ENCODE results near the gene MYOF. TPM values are rescaled to one million over a fixed set of nuclear protein-coding genes. Genes with fewer than 3 reads are reported as not detected.

Gene MYOF
- total RNA-seq, 4 donors from 2014 or later = 39.6 to 70.4 (median 59.2) TPM

- H3K27ac ChIP-seq = no peak overlapping the region
- TF ChIP-seq EP300 (IDR thresholded peaks at IDR 0.05) = no peak
- no peak for TF ChIP-seq CTCF (IDR thresholded peaks at IDR 0.05)
- TF ChIP-seq POLR2A (IDR thresholded peaks at IDR 0.05) = no peak
- H3K4me1 ChIP-seq = no peaks in the 10 kb centered on the region
- no peak overlapping the region for H3K4me3 ChIP-seq
- DNase-seq (ENCODE audit: low spot score in 2 of 2) = no peak
- no peaks in the 10 kb centered on the region for H3K27me3 ChIP-seq
- H3K9me3 ChIP-seq = peaks cover 0 to 12% (median 0%) of the 10 kb centered on the region in 4 donors
- no peaks in the 10 kb centered on the region for H3K36me3 ChIP-seq
Observed at GRCh38 chr10:93271347-93271746, 210.8 kb downstream of the MYOF start.

GRCh38 chr10:93269281-93269680 is 212.9 kb downstream of the MYOF start:
- 94 to 100% methylated on average over 3 of the region's 3 CpGs for WGBS, 2 donors
- H3K4me1 ChIP-seq = no peaks in the 10 kb centered on the region
- TF ChIP-seq POLR2A (IDR thresholded peaks at IDR 0.05) (no peak), EP300 (IDR thresholded peaks at IDR 0.05) (no peak), CTCF (IDR thresholded peaks at IDR 0.05) (no peak)
- no peaks in the 10 kb centered on the region for H3K27me3 ChIP-seq
- H3K4me3 ChIP-seq = no peak overlapping the region
- no peak for DNase-seq (ENCODE audit: low spot score in 2 of 2)
- H3K36me3 ChIP-seq = no peaks in the 10 kb centered on the region
- H3K9me3 ChIP-seq = peaks cover 0 to 12% (median 0%) of the 10 kb centered on the region in 4 donors
- no peak overlapping the region for H3K27ac ChIP-seq

GRCh38 chr10:93268021-93268420 is 214.1 kb downstream of the MYOF start:
- Histone ChIP-seq H3K4me3 (no peak overlapping the region), H3K27ac (no peak overlapping the region), H3K4me1 (no peaks in the 10 kb centered on the region), H3K27me3 (no peaks in the 10 kb centered on the region), H3K36me3 (no peaks in the 10 kb centered on the region), H3K9me3 (peaks cover 0 to 12% (median 0%) of the 10 kb centered on the region in 4 donors)
- no peak for DNase-seq (ENCODE audit: low spot score in 2 of 2)
- no peak for TF ChIP-seq EP300 (IDR thresholded peaks at IDR 0.05)
- TF ChIP-seq CTCF (IDR thresholded peaks at IDR 0.05) = no peak
- TF ChIP-seq POLR2A (IDR thresholded peaks at IDR 0.05) = no peak
- 56 to 58% methylated on average over 3 of the region's 3 CpGs for WGBS, 2 donors

GRCh38 chr10:93267521-93267920 is 214.6 kb downstream of the MYOF start:
- no peaks in the 10 kb centered on the region for H3K4me1 ChIP-seq
- no peaks in the 10 kb centered on the region for H3K27me3 ChIP-seq
- H3K27ac ChIP-seq = no peak overlapping the region
- H3K4me3 ChIP-seq = no peak overlapping the region
- WGBS, 2 donors = 58 to 63% methylated on average over 3 of the region's 3 CpGs
- no peak for TF ChIP-seq EP300 (IDR thresholded peaks at IDR 0.05)
- TF ChIP-seq POLR2A (IDR thresholded peaks at IDR 0.05) = no peak
- no peak for TF ChIP-seq CTCF (IDR thresholded peaks at IDR 0.05)
- DNase-seq (ENCODE audit: low spot score in 2 of 2) = no peak
- H3K36me3 ChIP-seq = no peaks in the 10 kb centered on the region
- H3K9me3 ChIP-seq = peaks cover 0 to 12% (median 0%) of the 10 kb centered on the region in 4 donors

GRCh38 chr10:93266858-93267257 is 215.3 kb downstream of the MYOF start:
- no peaks in the 10 kb centered on the region for H3K36me3 ChIP-seq
- H3K4me3 ChIP-seq = no peak overlapping the region
- WGBS, 2 donors = 89 to 100% methylated on average over 4 of the region's 4 CpGs
- TF ChIP-seq POLR2A (IDR thresholded peaks at IDR 0.05) (no peak), CTCF (IDR thresholded peaks at IDR 0.05) (no peak), EP300 (IDR thresholded peaks at IDR 0.05) (no peak)
- DNase-seq (ENCODE audit: low spot score in 2 of 2) = no peak
- no peaks in the 10 kb centered on the region for H3K4me1 ChIP-seq
- H3K27me3 ChIP-seq = no peaks in the 10 kb centered on the region
- peaks cover 0 to 12% (median 0%) of the 10 kb centered on the region in 4 donors for H3K9me3 ChIP-seq
- no peak overlapping the region for H3K27ac ChIP-seq
